Muscle of back (tissue), 11 donors: ENCODE data around the gene C16orf74. TPM values are rescaled to one million over a fixed set of nuclear protein-coding genes. Genes with fewer than 3 reads are reported as not detected.

ENCODE experiments used
- DNase-seq, 3 donors: peaks; one replicate each; pipeline versions ENCODE4 v3.0.0 to v3.0.0-alpha.2; 2013
- polyA plus RNA-seq, 10 donors: library from polyadenylated mRNA; unstranded; fragments of 120-200 nt; gene quantifications; one replicate each; pipeline ENCODE4 v1.2.1, GENCODE V29; 2013; ENCODE audit not compliant: insufficient read length in 10 of 10

Gene C16orf74
- polyA plus RNA-seq, 10 donors: 0.76 to 4.7 (median 1.3) TPM

DNA sequence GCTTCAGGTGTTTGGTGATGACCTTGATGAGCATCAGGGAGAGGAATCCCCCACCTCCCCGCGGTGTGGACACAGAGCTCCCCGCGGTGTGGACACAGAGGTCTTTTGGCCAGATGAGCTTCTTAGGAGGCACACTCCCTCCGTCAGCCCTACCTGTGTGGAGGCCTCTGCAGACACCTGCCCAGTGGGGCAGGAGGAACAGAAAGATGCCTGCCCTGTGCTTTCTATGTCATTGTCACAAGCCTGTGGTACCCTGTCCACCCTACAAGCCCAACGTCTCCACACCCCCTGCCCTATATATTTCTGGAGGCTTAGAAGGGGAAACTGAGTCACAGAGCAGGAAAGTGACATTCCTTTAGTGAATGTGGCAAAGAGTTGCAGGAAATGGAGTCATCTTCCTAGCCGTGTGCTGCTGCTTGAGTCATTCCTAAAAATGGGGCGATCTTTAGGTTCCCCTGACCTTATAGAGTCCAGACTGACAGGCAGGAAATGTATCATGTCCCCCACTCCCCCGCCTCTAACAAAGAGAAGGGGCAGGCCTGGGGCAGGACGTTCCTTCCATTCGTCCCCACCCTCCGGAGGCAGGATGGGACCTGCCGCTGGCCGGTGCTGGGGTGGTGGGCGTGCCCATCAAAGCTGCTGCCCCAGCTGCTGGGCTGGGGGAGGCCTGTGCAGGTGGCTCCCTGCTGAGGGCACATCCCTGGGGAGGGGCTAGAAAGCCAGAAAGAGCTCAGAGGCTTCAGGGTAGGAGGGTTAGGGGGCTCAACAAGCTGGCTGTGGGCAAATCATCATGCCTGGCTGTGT, 1.0 kb upstream of the C16orf74 start:
- DNase-seq: peak in 1 of 3 donors; percentile 22

DNA sequence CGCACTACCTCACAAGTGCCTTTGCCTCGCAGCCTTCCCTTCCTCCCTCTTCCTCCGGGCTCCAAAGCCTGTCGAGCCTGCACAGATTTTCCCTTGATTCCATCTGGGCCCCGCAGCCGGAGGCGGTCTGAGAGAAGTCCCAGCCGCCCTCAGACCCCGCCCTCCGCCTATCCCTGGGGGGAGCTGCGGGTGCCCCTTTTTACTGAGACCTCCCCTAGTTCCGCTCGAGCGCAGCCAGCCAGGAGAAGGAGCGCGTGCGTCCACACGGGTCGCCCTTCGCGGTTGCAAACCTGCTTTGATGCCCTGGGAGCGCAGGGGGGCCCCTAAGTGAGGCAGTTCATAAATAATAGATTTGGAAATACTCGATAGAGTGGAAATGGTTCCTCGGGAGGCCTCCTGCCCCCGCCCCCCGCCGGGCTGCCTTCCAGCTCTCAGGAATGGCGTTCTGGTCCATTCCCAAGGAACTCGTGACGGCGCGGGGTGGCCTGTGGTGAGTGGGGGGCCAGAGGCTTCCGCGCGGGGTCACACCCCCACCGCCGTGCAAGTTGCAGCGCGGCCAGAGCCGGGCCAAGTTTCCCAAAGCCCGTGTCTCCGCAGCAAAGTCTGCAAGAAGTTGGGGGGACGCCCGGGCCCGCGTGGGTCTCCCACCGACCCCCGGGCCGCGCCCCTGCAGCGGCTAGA, 610 bp downstream of the C16orf74 start:
- peak in 1 of 3 donors; percentile 63 for DNase-seq

DNA sequence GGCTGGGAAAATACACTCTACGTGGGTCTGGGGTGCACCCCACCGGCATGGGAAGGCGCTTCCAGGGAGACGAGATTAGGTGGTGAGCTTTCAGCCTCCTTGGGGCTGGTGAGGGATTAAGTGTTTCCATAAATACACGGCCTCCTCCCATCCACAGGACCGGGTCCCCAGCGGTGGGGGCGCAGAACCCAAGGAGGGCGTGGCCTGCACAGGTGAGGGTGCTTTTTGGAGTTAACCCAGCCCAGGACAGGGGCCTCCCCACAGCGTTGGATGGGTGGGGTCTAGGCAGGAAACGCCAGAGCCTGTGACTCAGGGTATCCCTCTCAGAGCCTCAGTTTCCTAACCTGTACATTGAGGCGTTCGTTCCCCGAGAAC, 1.1 kb downstream of the C16orf74 start:
- DNase-seq: no peak

DNA sequence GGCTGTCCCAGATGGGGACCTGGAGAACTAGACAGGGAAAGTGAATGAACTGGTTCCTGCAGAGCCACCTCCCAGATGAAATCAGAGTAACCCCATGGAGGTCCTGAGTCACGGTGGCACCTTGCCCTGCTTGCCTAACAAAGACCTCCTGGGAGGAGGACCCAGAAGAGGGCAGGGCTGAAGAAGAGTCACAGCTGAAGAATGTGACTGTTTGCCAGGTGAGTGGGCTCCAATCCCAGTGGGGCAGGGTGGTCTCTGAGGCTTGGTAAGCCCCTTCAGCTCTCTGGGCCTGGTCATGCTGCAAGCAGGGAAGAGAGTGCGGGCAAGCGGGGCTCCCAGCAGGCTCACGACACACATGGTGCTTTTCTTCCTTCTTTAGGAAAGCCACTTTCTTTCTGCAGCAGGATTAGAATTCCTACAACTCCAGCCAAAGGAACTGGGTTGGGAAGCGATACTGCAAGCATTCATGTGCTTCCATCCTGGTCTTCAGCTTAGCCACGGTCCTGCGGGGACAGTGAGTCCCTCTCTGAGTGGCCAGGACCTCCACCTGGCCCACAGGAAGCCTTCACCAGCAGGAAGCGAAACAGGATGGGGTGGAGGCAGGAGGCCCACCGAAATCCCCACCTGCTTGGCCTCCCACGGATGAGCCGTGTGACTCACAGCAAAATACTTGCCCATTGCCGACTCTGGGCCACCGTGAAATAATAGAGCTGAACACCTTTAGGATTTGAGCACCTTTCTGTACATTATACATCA, 4.3 kb downstream of the C16orf74 start:
- DNase-seq: no peak

DNA sequence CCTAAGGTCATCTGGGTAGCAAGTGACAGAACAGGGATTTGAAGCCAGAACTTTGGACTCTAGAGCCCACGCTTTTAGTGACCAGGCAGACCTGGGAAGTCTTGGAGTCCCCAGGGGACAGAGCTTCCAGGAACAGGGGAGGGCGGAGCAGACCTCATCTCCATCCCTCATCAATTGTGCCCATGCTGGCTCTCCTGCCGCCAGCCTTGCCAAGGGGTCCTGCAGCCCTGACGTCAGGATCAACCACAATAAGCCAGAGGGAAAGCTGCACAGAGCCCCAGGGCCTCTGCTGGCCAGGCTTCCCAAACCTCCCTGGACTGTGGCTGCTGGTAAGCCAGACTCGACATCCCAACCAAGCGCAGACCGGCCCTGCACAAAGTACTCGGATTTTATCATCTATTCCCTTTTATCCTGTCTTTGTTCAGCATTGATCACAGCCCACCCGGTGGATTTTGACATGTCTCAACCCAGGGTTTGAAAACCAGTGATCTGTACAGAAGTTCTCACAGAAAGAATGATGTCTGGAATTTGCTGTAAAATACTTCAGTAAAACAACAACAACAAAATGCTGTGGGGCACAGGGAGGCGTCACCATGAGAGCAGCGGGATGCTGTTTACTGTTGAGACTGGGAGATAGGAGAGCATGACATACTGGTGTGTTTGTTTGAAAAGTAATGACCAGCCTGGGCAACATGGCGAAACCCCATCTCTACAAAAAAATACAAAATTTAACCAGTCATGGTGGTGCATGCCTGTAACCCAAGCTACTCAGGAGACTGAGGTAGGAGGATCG, 11.8 kb downstream of the C16orf74 start:
- no peak for DNase-seq

DNA sequence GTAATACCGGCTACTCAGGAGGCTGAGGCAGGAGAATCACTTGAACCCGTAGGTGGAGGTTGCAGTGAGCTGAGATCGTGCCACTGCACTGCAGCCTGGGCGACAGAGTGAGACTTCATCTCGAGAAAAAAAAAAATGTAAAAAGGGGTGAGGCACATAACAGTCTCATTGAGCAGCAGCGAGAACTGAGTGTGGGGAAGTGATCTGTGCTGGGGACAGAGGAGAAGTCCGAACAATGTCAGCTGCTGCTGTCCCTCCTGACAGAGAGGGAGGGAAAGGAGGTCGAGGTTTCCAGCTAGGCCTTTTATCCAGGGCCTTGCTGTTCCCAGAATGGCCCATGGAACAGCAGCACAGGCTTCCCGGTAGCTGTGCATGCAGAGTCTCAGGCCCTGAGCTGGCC, 14.0 kb downstream of the C16orf74 start:
- no peak for DNase-seq

DNA sequence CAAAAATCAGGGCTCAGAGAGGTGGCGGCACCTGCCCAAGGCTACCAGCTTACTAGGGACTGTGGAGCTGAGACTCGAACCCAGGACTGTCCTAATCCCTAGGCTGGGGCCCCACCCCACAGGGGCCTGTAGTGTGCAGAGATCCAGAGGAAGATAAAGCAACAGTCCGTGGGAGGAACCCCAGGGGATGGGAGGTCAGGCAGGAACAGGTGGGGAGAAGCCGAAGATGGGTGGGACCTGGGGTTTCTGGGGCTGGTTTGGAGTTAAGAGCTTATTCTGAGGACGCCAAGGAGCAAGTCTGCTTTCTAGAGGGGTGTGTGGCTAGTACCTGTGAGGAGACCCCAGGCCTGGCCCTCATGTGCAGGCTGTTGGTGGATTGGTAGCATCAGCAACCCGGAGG, 14.9 kb downstream of the C16orf74 start:
- no peak for DNase-seq

DNA sequence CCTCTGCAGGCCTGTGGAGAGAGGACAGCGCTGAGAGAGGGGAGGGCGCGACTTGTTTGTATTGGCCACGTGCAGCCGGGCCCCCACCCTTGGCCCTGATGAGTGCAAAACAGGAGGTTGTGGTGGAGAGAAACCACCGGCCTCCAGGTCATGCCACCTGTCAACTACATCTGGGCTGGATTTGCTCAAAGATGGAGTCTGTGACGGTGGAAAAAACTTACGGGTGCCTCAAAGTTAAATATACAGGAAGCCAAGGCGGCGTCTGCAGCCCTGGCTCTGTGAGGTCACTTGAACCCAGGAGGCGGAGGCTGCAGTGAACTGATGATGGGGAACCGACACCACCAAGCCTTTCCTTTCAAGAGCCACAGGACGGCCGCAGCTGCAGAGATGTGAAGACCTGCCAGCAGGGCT, 15.7 kb downstream of the C16orf74 start:
- no peak for DNase-seq

DNA sequence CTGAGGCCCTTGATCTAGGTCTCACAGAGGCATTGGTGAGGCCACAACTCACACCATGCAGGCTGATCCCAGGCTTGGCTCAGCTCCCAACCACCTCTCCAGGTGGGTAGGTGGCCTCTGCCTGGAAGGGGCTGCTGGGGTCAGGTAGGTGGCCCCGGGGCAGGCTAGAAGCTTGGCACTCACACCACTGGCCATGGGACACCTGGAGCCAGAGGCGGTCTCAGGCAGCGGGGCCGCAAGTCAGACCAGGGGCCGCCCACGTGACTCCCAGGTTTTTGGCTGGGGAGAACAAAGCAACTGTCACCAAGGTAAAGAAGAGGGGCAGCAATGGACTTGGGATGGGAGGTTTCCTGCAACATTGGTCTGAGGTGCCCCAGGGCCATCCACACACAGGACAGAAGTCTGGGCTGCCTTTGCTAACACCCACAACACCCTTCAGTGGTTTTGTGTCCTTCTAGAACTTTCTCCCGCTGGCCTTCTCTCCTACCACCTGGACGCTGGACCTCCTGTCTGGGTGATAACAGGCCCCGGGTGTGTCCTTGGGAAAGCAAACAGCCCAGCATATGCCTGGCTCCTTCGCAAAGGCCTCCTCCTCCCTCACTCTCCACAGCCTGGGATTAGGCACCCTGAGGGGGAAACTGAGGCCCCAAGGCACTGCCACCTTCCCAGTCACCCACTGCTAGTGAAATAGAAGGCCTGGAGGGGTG, 16.4 kb downstream of the C16orf74 start:
- no peak for DNase-seq

DNA sequence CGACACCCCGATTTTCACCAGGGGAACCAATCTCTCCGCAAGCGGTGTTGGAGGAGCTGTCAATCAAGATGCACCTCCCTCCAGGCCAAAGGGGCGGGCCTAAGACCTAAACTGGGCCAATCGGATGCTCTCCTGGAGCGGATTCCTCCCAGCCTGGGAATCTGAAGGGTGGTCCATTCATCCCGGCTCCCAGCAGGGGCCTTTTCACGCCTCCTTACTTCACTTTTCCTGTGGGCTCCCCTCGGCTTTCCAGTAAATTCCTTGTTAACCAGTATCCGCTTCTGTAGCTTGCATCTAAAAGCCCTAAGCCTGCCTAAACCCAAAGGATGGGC, 17.1 kb downstream of the C16orf74 start:
- no peak for DNase-seq

DNA sequence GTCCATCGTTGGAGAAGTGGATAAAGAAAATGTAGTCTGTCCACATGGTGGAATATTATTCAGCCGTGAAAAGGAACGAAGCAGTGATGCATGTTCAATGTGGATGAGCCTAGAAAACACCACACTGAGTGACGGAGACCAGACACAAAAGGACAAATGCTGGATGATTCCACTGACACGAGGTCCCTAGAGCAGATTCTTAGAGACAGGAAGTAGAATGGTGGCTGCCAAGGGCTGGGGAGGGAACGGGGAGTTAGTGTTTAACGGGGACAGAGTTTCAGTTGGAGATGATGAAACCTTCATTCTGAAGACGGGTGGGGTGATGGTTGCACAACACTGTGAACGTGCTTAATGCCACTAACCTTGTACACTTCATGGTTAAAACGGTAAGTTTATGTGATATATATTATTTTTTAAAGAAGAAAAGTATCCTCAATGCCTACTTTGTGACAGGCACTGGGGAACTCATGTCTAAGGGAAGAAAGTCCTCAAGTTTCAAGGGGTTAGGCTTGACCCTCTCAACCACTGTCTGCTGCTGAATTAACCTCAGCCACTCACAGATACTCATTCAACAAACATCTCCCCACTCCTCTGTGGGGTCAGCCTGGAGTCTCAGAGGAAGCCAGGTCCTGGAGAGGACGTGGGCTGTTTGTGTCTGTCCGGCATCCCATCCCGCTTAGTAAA, 17.6 kb downstream of the C16orf74 start:
- no peak for DNase-seq

DNA sequence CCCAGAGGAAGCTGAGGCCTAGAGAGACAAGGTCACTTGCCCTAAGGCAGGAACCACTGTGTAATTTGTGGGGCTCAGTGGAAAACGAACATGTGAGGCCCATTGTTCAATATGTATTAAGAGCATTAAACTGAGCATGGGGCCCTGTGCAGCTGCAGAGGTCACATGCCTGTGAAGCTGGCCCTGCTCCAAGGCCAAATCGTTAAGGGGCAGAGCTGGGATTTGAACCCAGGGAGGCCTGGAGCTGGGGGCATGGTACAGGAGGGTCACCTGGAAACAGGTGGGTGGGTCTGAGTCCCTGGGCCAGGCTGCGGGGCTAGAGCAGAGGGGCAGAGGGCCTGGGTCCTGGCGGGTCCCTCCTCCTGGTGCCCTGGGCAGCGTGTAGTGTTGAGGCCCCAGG, 19.7 kb downstream of the C16orf74 start:
- DNase-seq: no peak

DNA sequence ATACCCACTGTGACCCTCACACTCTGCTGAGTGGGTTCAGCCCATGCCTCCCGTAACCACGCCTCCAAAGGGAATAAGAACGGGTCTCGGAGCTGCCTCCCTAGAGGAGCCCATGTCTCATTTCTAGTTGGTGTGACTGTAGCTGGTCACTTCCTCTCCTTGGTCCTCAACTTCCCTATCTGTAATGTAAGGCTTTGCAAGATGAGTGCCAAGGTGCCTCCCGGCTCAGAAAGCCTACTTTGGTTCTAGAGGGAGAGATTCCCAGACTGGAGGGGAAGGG, 20.8 kb downstream of the C16orf74 start:
- DNase-seq: no peak

DNA sequence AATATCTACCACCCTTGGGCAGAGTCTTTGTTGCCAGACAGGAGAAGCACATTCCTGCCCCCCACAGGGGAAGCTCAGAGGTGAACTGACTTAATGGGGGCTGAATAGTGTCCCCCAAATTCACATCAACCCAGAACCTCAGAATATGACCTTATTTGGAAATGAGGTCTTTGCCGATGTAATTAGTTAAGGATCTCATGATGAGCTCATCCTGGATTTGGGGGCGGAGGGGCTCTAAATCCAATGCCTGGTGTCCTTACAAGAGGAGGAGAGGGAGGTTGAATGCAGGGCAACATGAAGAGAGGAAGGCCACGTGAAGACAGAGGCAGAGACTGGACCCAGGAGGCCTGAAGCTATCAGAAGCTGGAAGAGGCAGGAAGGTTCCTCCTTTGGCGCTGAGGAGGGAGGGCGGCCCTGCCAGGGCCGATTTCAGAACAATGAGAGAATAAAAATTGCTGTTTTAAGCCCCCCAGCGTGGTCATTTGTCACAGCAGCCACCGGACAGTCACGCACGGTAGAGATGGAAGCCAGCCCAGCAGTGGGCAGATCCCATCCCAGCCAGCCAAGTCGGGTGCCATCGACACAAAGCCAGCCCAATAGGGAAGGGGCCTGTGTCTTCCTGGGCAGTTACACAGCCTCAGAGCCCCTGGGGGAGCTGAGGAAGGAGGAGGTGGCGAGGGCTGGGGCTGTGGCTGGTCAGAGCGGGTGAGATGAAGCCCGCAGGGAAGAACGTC, 21.3 kb downstream of the C16orf74 start:
- no peak for DNase-seq

DNA sequence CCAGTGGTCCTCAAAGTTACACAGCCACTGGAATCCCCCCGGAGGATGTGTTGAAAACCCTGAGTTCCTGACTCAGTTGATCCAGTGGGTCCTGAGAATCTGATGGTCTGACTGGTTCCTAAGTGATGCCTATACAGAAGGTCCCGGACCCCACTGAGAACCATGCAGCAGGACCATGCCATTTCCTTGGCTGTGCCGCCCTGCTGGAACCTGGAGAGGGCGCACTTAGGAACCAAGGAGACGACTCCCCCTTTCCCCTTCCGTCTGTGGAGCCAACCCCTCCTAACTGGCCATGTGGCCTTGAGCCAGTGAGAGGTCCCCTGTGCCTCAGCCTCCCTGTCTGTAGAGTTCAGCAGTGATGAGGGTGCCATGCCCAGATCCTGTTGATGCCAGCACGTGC, 22.0 kb downstream of the C16orf74 start:
- DNase-seq: no peak

DNA sequence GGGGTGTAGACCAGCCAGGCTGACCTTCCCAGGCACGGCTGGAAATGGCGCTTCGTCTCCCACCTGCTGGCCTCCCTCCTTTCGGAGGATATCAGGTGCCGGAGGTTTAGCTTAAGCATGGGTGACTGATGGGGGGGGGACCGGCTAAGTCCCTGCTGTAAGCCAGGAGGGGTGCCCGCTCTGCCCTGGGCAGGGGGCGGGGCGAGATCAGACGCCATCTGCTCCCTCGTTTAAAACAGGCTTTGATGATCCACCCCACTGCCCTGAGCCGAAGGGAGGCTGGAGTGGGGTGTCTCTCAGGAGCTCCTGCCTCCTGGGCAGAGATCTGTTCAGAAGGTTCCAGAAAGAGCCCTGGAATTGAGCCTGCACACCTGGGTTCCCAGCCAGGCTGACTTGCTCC, 26.0 kb downstream of the C16orf74 start:
- no peak for DNase-seq

DNA sequence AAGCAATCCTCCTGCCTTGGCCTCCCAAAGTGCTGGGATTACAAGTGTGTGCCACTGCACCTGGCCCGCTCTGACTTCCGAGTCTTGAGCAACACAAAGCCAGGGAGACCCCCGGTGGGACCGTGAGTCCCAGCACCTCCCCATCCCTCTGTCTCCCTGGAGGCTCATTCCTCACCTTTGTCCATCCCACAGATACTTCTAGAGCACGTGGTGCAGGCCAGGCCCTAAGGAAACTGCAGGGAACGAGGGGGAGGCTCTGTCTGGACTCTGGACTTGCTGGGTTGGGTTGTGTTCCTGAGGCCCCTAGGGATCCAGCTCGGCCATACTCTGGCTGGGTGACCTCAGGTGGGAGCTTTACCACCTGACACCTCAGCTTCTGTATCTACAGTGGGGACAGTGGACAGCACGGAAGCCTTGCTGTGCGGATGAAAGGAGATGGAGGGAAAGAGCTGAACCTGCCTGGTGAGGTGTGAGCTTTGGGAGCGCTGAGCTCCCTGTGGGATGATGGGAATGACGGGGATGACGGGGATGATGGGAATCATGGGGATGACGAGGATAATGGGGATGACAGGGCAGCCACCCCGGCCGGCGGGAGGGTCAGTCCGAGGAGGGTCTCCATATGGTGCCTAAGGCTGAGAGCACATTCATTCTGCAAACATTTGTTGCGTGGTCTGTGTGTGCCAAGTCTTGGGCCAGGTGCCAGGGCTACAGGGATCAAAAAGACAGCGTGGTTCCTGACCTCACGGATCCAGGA, 26.6 kb downstream of the C16orf74 start:
- no peak for DNase-seq

DNA sequence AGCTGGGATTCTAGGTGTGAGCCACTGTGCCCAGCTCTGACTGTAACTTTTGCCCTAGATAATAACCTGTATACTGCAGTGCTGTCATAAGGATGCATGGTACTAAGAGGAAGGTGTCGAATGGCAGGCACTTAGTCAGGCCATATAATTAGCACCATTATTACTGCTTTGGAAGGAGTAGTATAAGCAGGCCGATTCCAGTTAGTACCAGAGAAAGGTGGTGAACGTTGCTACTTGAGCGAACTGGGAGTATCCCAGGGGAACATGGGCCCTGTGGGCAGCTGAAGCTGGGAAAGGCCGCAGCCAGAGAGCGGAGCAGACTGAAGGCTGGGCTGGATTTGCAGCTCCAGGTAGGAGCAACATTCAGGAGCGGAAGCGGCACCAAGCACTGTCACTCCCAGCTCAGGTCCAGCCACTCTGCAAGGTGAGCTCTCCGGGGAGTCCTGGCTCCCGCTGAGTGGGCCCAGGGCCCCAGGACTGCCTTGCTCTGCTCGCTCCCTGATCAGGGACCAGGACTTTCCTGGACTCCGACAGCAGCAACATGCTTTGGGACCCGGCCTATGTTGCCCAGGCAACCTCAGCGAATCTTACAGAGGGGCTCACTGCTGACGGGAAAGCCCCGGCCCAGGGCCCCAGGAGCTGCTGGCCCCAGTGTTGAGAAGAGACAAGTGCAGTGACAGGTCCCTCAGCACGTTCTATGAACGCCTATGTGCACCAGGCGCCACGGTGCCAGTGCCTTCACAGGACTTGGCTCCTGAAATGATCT, 28.6 kb downstream of the C16orf74 start:
- DNase-seq: no peak

DNA sequence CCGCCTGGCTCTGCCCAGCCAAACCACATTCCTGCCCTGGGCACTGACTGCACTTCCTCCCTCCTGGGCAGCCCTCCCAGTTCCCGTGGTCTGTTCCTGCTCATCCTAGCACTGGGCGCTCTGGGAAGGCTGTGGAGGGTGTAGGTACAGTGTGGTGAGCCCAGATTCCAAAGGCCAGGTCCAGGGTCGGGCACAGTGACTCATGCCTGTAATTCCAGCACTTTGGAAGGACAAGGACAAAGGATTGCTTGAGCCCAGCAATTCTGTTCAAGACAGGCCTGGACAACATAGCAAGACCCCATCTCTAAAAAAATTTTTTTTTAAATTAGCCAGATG, 30.6 kb downstream of the C16orf74 start:
- no peak for DNase-seq
